SK-N-SH (cell line): ENCODE data around the gene ABLIM2. TPM values are rescaled to one million over a fixed set of nuclear protein-coding genes. Genes with fewer than 3 reads are reported as not detected.
A peak's percentile ranks its signal among the peaks of the same experiment; 100 is the strongest.

Experiments used
- CTCF ChIA-PET: fragments of 300-600, 350-600 bp; formaldehyde crosslinking; extraction: SDS; loops from one replicate; lab custom pipeline; 2021; lab: Yijun Ruan, JAX
- POLR2A ChIA-PET: fragments of 350-600 bp; sonication (Branson Sonifier 250); formaldehyde crosslinking; extraction: SDS; loops from one replicate; lab custom pipeline; 2020; ENCODE audit warnings: antibody characterized with exemption, inconsistent platforms; lab: Yijun Ruan, JAX
- DNase-seq: peaks from one replicate; pipeline ENCODE4 v3.0.0; 2012
- H2AFZ ChIP-seq: fragments of 200-600 bp; sonication (generic); 2 replicates; pipeline ENCODE4 v1.8.1; 2016; ENCODE audit warnings: antibody characterized with exemption, mild to moderate bottlenecking, low read depth
- H3F3A ChIP-seq: fragments of 200-600 bp; sonication (generic); replicated peaks from 2 replicates; pipeline ENCODE3; 2016; ENCODE audit warnings: antibody characterized with exemption, mild to moderate bottlenecking; ENCODE audit not compliant: insufficient read depth
- H3K27ac ChIP-seq, 2 experiments: fragments of 200-500 bp in 1 of 2; fragments of 200-600 bp in 1 of 2; sonication (Bioruptor generic) in 1 of 2; sonication (generic), shearing (Covaris generic) in 1 of 2; 2 replicates each; pipeline versions ENCODE4 v1.5.1 to v1.6.1; 2014 to 2016; ENCODE audit warnings: low read depth in 2 of 2, inconsistent platforms in 1 of 2, low read length in 1 of 2, mild to moderate bottlenecking in 1 of 2, mixed read lengths in 1 of 2
- H3K27me3 ChIP-seq: fragments of 200-600 bp; sonication (generic), shearing (Covaris generic); 2 replicates; pipeline ENCODE4 v1.6.1; 2016; ENCODE audit warnings: mixed run types; ENCODE audit not compliant: insufficient read depth
- H3K36me3 ChIP-seq, 2 experiments: fragments of 200-500 bp in 1 of 2; fragments of 200-600 bp in 1 of 2; sonication (Bioruptor generic) in 1 of 2; sonication (generic) in 1 of 2; replicated peaks in 1 of 2; 2 replicates each; pipeline versions ENCODE3 to v1.5.1; 2014 to 2016; ENCODE audit warnings: low read length in 1 of 2, mild to moderate bottlenecking in 1 of 2; ENCODE audit not compliant: insufficient read depth in 2 of 2, control insufficient read depth in 1 of 2
- H3K4me1 ChIP-seq, 2 experiments: fragments of 200-500 bp in 1 of 2; fragments of 200-600 bp in 1 of 2; sonication (Bioruptor generic) in 1 of 2; sonication (generic), shearing (Covaris generic) in 1 of 2; 2 replicates each; pipeline versions ENCODE4 v1.5.1 to v1.6.1; 2014 to 2016; ENCODE audit warnings: low read depth in 1 of 2, low read length in 1 of 2, mixed run types in 1 of 2; ENCODE audit not compliant: insufficient read depth in 2 of 2, control insufficient read depth in 1 of 2
- H3K4me2 ChIP-seq: fragments of 200-600 bp; sonication (generic), shearing (Covaris generic); 2 replicates; pipeline ENCODE4 v1.6.1; 2017; ENCODE audit warnings: mixed run types
- H3K4me3 ChIP-seq, 2 experiments: fragments of 200-500 bp in 1 of 2; fragments of 200-600 bp in 1 of 2; sonication (Bioruptor generic) in 1 of 2; sonication (generic), shearing (Covaris generic) in 1 of 2; 2 replicates each; pipeline versions ENCODE4 v1.5.1 to v1.8.1; 2014 to 2016; ENCODE audit warnings: low read depth in 2 of 2, inconsistent platforms in 1 of 2, low read length in 1 of 2, mild to moderate bottlenecking in 1 of 2, mixed read lengths in 1 of 2, moderate library complexity in 1 of 2
- H3K79me2 ChIP-seq: fragments of 200-600 bp; sonication (generic); 2 replicates; pipeline ENCODE4 v1.8.1; 2017; ENCODE audit warnings: mild to moderate bottlenecking; ENCODE audit not compliant: insufficient read depth
- H3K9ac ChIP-seq: fragments of 200-600 bp; sonication (generic); 2 replicates; pipeline ENCODE4 v1.6.1; 2017; ENCODE audit warnings: mixed run types
- H3K9me2 ChIP-seq: fragments of 200-600 bp; sonication (generic); 2 replicates; pipeline ENCODE4 v1.6.1; 2017; ENCODE audit warnings: mixed run types
- H3K9me3 ChIP-seq: fragments of 200-600 bp; sonication (generic); 2 replicates; pipeline ENCODE4 v1.6.1; 2017; ENCODE audit warnings: mixed run types, mild to moderate bottlenecking, moderate library complexity
- H4K20me1 ChIP-seq: fragments of 200-600 bp; sonication (generic); 2 replicates; pipeline ENCODE4 v1.6.1; 2017; ENCODE audit warnings: mild to moderate bottlenecking, mixed run types; ENCODE audit not compliant: insufficient read depth
- CHD2 ChIP-seq: fragments of 150-350 bp; IDR thresholded peaks from 2 replicates; pipeline ENCODE4 v1.6.1; 2018; ENCODE audit warnings: low read length; ENCODE audit not compliant: partially characterized antibody
- CTCF ChIP-seq: fragments of 200-600 bp; sonication (generic); IDR thresholded peaks from 2 replicates; pipeline ENCODE4 v1.6.1; 2017; ENCODE audit warnings: antibody characterized with exemption, mild to moderate bottlenecking, moderate library complexity
- FOXJ3 ChIP-seq: sonication (generic); formaldehyde crosslinking; IDR thresholded peaks from 2 replicates; pipeline ENCODE4 v1.5.1; 2020; ENCODE audit warnings: mild to moderate bottlenecking, missing genetic modification reagents
- NFIC ChIP-seq: IDR thresholded peaks from 2 replicates; pipeline ENCODE4 v1.4.0; 2012; ENCODE audit warnings: borderline replicate concordance
- RXRA ChIP-seq: IDR thresholded peaks from 2 replicates; pipeline ENCODE4 v1.4.0; 2012; ENCODE audit warnings: low read depth, mild to moderate bottlenecking, borderline replicate concordance
- SIN3A ChIP-seq: IDR thresholded peaks from 2 replicates; pipeline ENCODE4 v1.6.1; 2012; ENCODE audit warnings: low read depth, mild to moderate bottlenecking, low read length, moderate library complexity, borderline replicate concordance
- TAF1 ChIP-seq: IDR thresholded peaks from 2 replicates; pipeline ENCODE4 v1.6.1; 2012; ENCODE audit warnings: low read depth, mild to moderate bottlenecking, low read length, moderate library complexity, borderline replicate concordance
- TCF12 ChIP-seq: IDR thresholded peaks from 2 replicates; pipeline ENCODE4 v1.4.0; 2012
- WGBS: methylation state at CpG from one replicate; pipeline ENCODE4 v1.1.6; 2017; ENCODE audit warnings: low lambda C conversion rate; 5-methylcytosine and 5-hydroxymethylcytosine counted together
- polyA plus RNA-seq, 3 experiments: library from polyadenylated mRNA; depleted of rRNA; stranded (reverse); fragments of >200 nt; gene quantifications; 2 replicates each; pipeline ENCODE4 v1.2.3, GENCODE V29; 2012
- small RNA-seq, 7 experiments: library from RNA; depleted of rRNA; stranded (forward); fragments of <200 nt; gene quantifications; one replicate each; pipeline ENCODE3, GENCODE V24; 2012
- TF ChIP-seq, protein P1 (sequence below): IDR thresholded peaks from 2 replicates; pipeline ENCODE4 v1.4.0; 2012; ENCODE audit warnings: low read depth, borderline replicate concordance
- TF ChIP-seq, protein P2 (sequence below): IDR thresholded peaks from 2 replicates; pipeline ENCODE4 v1.6.1; 2012; ENCODE audit warnings: mild to moderate bottlenecking, low read depth, low read length, moderate library complexity
- TF ChIP-seq, protein P3 (sequence below): IDR thresholded peaks from 2 replicates; pipeline ENCODE4 v1.4.0; 2012; ENCODE audit warnings: low read depth, borderline replicate concordance

ABLIM2 gene
- polyA plus RNA-seq, 1 of the 3 experiments (the other 2 are of a cell fraction): 0.53 TPM

DNA sequence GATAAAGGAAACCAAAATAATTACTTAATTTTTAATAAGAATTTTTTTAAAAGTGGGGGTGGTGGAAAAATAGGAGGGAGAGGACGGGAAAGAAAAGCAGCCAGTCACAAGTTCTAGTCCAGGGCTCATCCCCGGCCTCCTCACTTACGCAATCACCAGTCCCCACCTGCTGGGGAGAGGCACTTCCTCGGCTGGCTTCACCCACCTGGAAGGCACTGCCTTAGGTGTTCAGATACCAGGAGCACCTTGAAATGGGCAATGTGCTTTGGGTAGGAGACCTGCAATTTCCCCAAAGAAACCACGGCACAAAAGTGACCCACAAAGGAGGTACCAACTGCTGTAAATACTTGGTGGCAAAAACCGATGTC lies 242.8 kb downstream of the ABLIM2 start:
- no peak overlapping the region for H3K4me3 ChIP-seq
- peaks cover 32 to 45% of the 10 kb centered on the region in 2 experiments for H3K4me1 ChIP-seq
- TF ChIP-seq, protein P1, sequence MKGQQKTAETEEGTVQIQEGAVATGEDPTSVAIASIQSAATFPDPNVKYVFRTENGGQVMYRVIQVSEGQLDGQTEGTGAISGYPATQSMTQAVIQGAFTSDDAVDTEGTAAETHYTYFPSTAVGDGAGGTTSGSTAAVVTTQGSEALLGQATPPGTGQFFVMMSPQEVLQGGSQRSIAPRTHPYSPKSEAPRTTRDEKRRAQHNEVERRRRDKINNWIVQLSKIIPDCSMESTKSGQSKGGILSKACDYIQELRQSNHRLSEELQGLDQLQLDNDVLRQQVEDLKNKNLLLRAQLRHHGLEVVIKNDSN: no peak
- TF ChIP-seq CHD2 (no peak), FOXJ3 (CRISPR knock-in tag) (no peak), RXRA (no peak), TCF12 (no peak), NFIC (no peak), SIN3A (no peak), TAF1 (no peak), CTCF (no peak)
- TF ChIP-seq, protein P2, sequence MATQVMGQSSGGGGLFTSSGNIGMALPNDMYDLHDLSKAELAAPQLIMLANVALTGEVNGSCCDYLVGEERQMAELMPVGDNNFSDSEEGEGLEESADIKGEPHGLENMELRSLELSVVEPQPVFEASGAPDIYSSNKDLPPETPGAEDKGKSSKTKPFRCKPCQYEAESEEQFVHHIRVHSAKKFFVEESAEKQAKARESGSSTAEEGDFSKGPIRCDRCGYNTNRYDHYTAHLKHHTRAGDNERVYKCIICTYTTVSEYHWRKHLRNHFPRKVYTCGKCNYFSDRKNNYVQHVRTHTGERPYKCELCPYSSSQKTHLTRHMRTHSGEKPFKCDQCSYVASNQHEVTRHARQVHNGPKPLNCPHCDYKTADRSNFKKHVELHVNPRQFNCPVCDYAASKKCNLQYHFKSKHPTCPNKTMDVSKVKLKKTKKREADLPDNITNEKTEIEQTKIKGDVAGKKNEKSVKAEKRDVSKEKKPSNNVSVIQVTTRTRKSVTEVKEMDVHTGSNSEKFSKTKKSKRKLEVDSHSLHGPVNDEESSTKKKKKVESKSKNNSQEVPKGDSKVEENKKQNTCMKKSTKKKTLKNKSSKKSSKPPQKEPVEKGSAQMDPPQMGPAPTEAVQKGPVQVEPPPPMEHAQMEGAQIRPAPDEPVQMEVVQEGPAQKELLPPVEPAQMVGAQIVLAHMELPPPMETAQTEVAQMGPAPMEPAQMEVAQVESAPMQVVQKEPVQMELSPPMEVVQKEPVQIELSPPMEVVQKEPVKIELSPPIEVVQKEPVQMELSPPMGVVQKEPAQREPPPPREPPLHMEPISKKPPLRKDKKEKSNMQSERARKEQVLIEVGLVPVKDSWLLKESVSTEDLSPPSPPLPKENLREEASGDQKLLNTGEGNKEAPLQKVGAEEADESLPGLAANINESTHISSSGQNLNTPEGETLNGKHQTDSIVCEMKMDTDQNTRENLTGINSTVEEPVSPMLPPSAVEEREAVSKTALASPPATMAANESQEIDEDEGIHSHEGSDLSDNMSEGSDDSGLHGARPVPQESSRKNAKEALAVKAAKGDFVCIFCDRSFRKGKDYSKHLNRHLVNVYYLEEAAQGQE: no peak
- TF ChIP-seq, protein P3, sequence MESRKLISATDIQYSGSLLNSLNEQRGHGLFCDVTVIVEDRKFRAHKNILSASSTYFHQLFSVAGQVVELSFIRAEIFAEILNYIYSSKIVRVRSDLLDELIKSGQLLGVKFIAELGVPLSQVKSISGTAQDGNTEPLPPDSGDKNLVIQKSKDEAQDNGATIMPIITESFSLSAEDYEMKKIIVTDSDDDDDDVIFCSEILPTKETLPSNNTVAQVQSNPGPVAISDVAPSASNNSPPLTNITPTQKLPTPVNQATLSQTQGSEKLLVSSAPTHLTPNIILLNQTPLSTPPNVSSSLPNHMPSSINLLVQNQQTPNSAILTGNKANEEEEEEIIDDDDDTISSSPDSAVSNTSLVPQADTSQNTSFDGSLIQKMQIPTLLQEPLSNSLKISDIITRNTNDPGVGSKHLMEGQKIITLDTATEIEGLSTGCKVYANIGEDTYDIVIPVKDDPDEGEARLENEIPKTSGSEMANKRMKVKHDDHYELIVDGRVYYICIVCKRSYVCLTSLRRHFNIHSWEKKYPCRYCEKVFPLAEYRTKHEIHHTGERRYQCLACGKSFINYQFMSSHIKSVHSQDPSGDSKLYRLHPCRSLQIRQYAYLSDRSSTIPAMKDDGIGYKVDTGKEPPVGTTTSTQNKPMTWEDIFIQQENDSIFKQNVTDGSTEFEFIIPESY: no peak
- peaks cover 6 to 21% of the 10 kb centered on the region in 2 experiments for H3K36me3 ChIP-seq
- no peak overlapping the region for H3K4me2 ChIP-seq
- H3K9me2 ChIP-seq: no peaks in the 10 kb centered on the region
- DNase-seq: no peak
- ChIA-PET CTCF (interaction anchor here (1.0 to 7.4 kb wide), 5 partner anchors 12 to 112 kb away, joined by 3 to 46 read pairs (median 3); no protein-coding TSS in a partner anchor), POLR2A (no interaction called here)
- H3K27ac ChIP-seq: peak overlapping the region; percentile 7 to 37; a peak in 3 of 4 replicates
- WGBS: 72% methylated on average over 6 of the region's 6 CpGs
- no peak overlapping the region for H3K9ac ChIP-seq
- H3K79me2 ChIP-seq: peaks cover 91% of the 10 kb centered on the region
- peaks cover 43% of the 10 kb centered on the region for H3F3A ChIP-seq
- H3K27me3 ChIP-seq: no peaks in the 10 kb centered on the region
- peaks cover 86% of the 10 kb centered on the region for H4K20me1 ChIP-seq
- no peaks in the 10 kb centered on the region for H3K9me3 ChIP-seq
- H2AFZ ChIP-seq: no peak overlapping the region

Small RNA genes lying within 50 kb of the gene (small RNA-seq; reads per million reads assigned to genes)
- 5.7 to 402 (median 346) reads per million in 7 experiments for gene MIR95

Other genes starting within 250 kb of the ABLIM2 start
- gene AFAP1, start 219.0 kb downstream of the ABLIM2 start, polyA plus RNA-seq (2012; rRNA removed): 40.6 and 67.9 TPM in 2 replicates
- 2.7 and 2.9 TPM in 2 replicates for gene SH3TC1, start 40.5 kb upstream of the ABLIM2 start, polyA plus RNA-seq (2012; rRNA removed)
- gene HTRA3, start 110.9 kb upstream of the ABLIM2 start, polyA plus RNA-seq (2012; rRNA removed): 0.05 TPM in 1 of 2 replicates, not detected in the other